Spleen (tissue), 11 donors: ENCODE measurements around the gene NPAS2. TPM values are rescaled to one million over a fixed set of nuclear protein-coding genes. Genes with fewer than 3 reads are reported as not detected.

Source experiments
- DNase-seq: peaks from one replicate; pipeline ENCODE4 v3.0.0-alpha.2; 2020
- H3K27ac ChIP-seq, 8 donors: fragments of 200-600 bp; sonication (generic) in 7 of 8; 1 replicate in 4 of 8; 2 replicates in 4 of 8; pipeline versions ENCODE4 v1.5.0 to v1.8.0; 2016 to 2021; ENCODE audit warnings: inconsistent platforms in 4 of 8, mild to moderate bottlenecking in 4 of 8, moderate library complexity in 1 of 8
- H3K27me3 ChIP-seq, 7 donors: fragments of 200-600 bp; sonication (generic) in 6 of 7; replicated peaks in 1 of 7; 1 replicate in 4 of 7; 2 replicates in 3 of 7; pipeline versions ENCODE4 v1.5.0 to v1.8.0; 2016 to 2021; ENCODE audit warnings: inconsistent platforms in 3 of 7, mild to moderate bottlenecking in 1 of 7
- H3K36me3 ChIP-seq, 6 donors: fragments of 200-600 bp; sonication (generic) in 5 of 6; 1 replicate in 4 of 6; 2 replicates in 2 of 6; pipeline versions ENCODE4 v1.5.0 to v1.8.0; 2016 to 2021; ENCODE audit warnings: inconsistent platforms in 2 of 6
- H3K4me1 ChIP-seq, 6 donors: fragments of 200-600 bp; sonication (generic) in 5 of 6; 1 replicate in 3 of 6; 2 replicates in 3 of 6; pipeline versions ENCODE4 v1.5.0 to v1.8.0; 2016 to 2021; ENCODE audit warnings: inconsistent platforms in 3 of 6
- H3K4me3 ChIP-seq, 8 donors: fragments of 200-600 bp; sonication (generic) in 7 of 8; 1 replicate in 4 of 8; 2 replicates in 4 of 8; pipeline versions ENCODE4 v1.5.0 to v1.8.0; 2016 to 2021; ENCODE audit warnings: inconsistent platforms in 4 of 8, mild to moderate bottlenecking in 4 of 8, moderate library complexity in 2 of 8
- H3K9me3 ChIP-seq, 8 donors: fragments of 200-600 bp; sonication (generic) in 7 of 8; 1 replicate in 4 of 8; 2 replicates in 4 of 8; pipeline versions ENCODE4 v1.5.0 to v1.8.0; 2016 to 2021; ENCODE audit warnings: inconsistent platforms in 4 of 8
- CTCF ChIP-seq, 11 experiments: fragments of 200-600 bp in 7 of 11; fragments of 450-650 bp in 4 of 11; sonication (generic) in 4 of 11; IDR thresholded peaks in 8 of 11; conservative IDR thresholded peaks in 3 of 11; 1 replicate in 7 of 11; 2 replicates in 4 of 11; pipeline versions ENCODE4 v1.4.0 to v1.8.0; 2016 to 2021; ENCODE audit warnings: antibody characterized with exemption in 11 of 11, inconsistent platforms in 4 of 11, mild to moderate bottlenecking in 1 of 11
- POLR2A ChIP-seq, 3 donors: fragments of 450-650 bp; IDR thresholded peaks; one replicate each; pipeline ENCODE4 v1.5.1; 2017; ENCODE audit warnings: antibody characterized with exemption in 3 of 3, mild to moderate bottlenecking in 1 of 3
- POLR2AphosphoS5 ChIP-seq, 3 donors: sonication (generic); formaldehyde crosslinking; IDR thresholded peaks; one replicate each; pipeline ENCODE4 v1.5.1; 2017; ENCODE audit warnings: antibody characterized with exemption in 3 of 3
- WGBS, 5 donors: extraction: QIAGEN DNeasy Blood & Tissue Kit in 3 of 5; methylation state at CpG; one replicate each; pipeline versions ENCODE4 v1.1.5 to v1.1.7; 2013 to 2018; 5-methylcytosine and 5-hydroxymethylcytosine counted together
- intact Hi-C: fragments of 100-400 bp; cut with DNase I; formaldehyde crosslinking; loops from one replicate; pipeline ENCODE4 v1.15.0; 2023; ENCODE audit warnings: low total_unique reads
- polyA plus RNA-seq, 3 donors: library from polyadenylated mRNA; stranded (reverse); fragments of 200-250 nt; gene quantifications; one replicate each; pipeline ENCODE4 v1.2.1, GENCODE V29; 2013
- total RNA-seq, 7 donors: library from RNA; depleted of rRNA in 3 of 7; stranded (reverse); fragments of >200 nt in 3 of 7; fragmentation: NEBNext Ultra II Directional in 4 of 7; extraction: Animal tissue kit (Norgen Biotek cat#: 25700) in 4 of 7; gene quantifications; one replicate each; pipeline versions ENCODE4 v1.1.0 to v1.2.1, GENCODE V29; 2016 to 2021
- donor health status: healthy with polysubstance abuse.
- donor health status: DM: no; HTN: no; CAD: no; lungs with moderate emphysema.
- donor health status: DM: no; HTN: no; CAD: no.
- donor health status: Bipolar disorder and iron deficiency.
- donor health status: healthy.
- donor health status: DM: no; HTN: no; CAD: no.
- donor health status: DM: yes; HTN: yes; CAD: no.

Gene NPAS2
- total and polyA plus RNA-seq, 10 donors = 2.4 to 24.1 (median 8.4) TPM

DNA sequence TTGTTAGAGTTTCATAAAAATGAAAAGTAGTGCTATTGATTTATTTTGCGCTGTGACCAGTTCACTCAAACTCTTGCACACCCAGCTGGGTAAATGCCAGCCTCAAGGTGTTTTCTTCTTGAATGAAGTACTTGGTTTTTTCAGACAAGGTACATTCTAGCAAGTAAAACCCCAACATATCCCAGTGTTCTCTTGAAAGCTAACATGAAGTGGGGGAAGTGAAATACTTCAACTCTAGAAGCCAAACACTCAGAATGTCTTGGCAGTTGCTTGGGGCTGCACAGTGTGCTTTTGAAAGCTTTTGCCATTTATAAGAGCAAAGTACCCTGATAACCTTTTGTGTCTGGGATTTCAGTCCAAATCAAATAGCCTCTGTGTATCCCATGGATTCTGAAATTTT is 13.4 kb downstream of the NPAS2 start:
- WGBS, 5 donors = 95 to 100% (median 97%) methylated on average over 1 of the region's 1 CpG

GRCh38 chr2:100834221-100834620 is 14.3 kb downstream of the NPAS2 start:
- H3K27ac ChIP-seq = no peak overlapping the region
- intact Hi-C loops = no loop called here

More for the DNA sequence above, 13.4 kb downstream of the NPAS2 start:
- intact Hi-C loops = no loop called here
- H3K4me3 ChIP-seq = no peak overlapping the region
- H3K27me3 ChIP-seq = peaks cover 0 to 3% (median 0%) of the 10 kb centered on the region in 7 donors
- no peak for DNase-seq
- no peaks in the 10 kb centered on the region for H3K4me1 ChIP-seq
- H3K9me3 ChIP-seq = peaks cover 0 to 6% (median 4%) of the 10 kb centered on the region in 8 donors
- no peaks in the 10 kb centered on the region for H3K36me3 ChIP-seq
- no peak overlapping the region for H3K27ac ChIP-seq
- no peak for TF ChIP-seq CTCF (IDR thresholded peaks at IDR 0.05 in 8 of 11, conservative IDR thresholded peaks at IDR 0.05 in 3 of 11)

GRCh38 chr2:100835006-100835659 is 15.2 kb downstream of the NPAS2 start:
- no peaks in the 10 kb centered on the region for H3K36me3 ChIP-seq
- no peak overlapping the region for H3K4me3 ChIP-seq
- peaks cover 0 to 3% (median 0%) of the 10 kb centered on the region in 7 donors for H3K27me3 ChIP-seq
- intact Hi-C loops = no loop called here
- TF ChIP-seq CTCF (IDR thresholded peaks at IDR 0.05 in 8 of 11, conservative IDR thresholded peaks at IDR 0.05 in 3 of 11) = no peak
- no peak for TF ChIP-seq POLR2AphosphoS5 (IDR thresholded peaks at IDR 0.05)
- TF ChIP-seq POLR2A (IDR thresholded peaks at IDR 0.05) = no peak
- H3K9me3 ChIP-seq = no peaks in the 10 kb centered on the region
- 45 to 73% (median 52%) methylated on average over 16 of the region's 16 CpGs for WGBS, 5 donors
- no peak overlapping the region for H3K27ac ChIP-seq
- DNase-seq = no peak
- no peaks in the 10 kb centered on the region for H3K4me1 ChIP-seq

More at GRCh38 chr2:100834221-100834620, 14.3 kb downstream of the NPAS2 start:
- no peaks in the 10 kb centered on the region for H3K4me1 ChIP-seq
- H3K36me3 ChIP-seq = no peaks in the 10 kb centered on the region
- H3K4me3 ChIP-seq = no peak overlapping the region
- peaks cover 0 to 3% (median 0%) of the 10 kb centered on the region in 7 donors for H3K27me3 ChIP-seq
- DNase-seq = no peak
- no peak for TF ChIP-seq CTCF (IDR thresholded peaks at IDR 0.05 in 8 of 11, conservative IDR thresholded peaks at IDR 0.05 in 3 of 11)
- no peak for TF ChIP-seq POLR2AphosphoS5 (IDR thresholded peaks at IDR 0.05)
- TF ChIP-seq POLR2A (IDR thresholded peaks at IDR 0.05) = no peak
- no peaks in the 10 kb centered on the region for H3K9me3 ChIP-seq
- 91 to 93% (median 92%) methylated on average over 10 of the region's 10 CpGs for WGBS, 5 donors

DNA sequence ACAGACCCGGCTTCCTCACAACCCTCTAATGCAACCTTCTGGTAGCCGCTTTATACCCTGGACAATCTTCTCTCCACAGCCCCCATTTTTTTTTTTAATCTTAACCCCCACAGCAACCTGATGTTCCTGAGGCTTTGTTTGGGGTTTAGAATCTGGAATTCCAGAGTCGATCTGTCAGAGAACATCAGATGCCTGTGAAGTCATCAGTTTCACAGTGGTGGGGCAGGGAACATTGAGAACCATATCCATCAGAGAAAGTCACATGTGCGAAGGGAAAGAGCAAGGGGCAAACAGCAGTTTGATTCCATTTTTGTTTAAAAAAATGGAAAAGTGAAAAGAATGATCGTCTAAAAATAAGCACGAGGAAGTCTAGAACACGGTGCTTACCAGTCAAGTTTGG is 20.6 kb downstream of the NPAS2 start:
- H3K27me3 ChIP-seq = peaks cover 0 to 3% (median 0%) of the 10 kb centered on the region in 7 donors
- no peaks in the 10 kb centered on the region for H3K4me1 ChIP-seq
- 64 to 77% (median 72%) methylated on average over 7 of the region's 7 CpGs for WGBS, 5 donors
- no peak for DNase-seq
- no peak overlapping the region for H3K4me3 ChIP-seq
- H3K36me3 ChIP-seq = no peaks in the 10 kb centered on the region
- no peak for TF ChIP-seq CTCF (IDR thresholded peaks at IDR 0.05 in 8 of 11, conservative IDR thresholded peaks at IDR 0.05 in 3 of 11)
- TF ChIP-seq POLR2A (IDR thresholded peaks at IDR 0.05) = no peak
- TF ChIP-seq POLR2AphosphoS5 (IDR thresholded peaks at IDR 0.05) = no peak
- no peaks in the 10 kb centered on the region for H3K9me3 ChIP-seq
- H3K27ac ChIP-seq = no peak overlapping the region
- intact Hi-C loops = no loop called here
